Measurements from ENCODE around the gene RPTOR.

GRCh38 chr17:80952291-80952690, 407.7 kb downstream of the RPTOR start:
- TF ChIP-seq, protein P1, sequence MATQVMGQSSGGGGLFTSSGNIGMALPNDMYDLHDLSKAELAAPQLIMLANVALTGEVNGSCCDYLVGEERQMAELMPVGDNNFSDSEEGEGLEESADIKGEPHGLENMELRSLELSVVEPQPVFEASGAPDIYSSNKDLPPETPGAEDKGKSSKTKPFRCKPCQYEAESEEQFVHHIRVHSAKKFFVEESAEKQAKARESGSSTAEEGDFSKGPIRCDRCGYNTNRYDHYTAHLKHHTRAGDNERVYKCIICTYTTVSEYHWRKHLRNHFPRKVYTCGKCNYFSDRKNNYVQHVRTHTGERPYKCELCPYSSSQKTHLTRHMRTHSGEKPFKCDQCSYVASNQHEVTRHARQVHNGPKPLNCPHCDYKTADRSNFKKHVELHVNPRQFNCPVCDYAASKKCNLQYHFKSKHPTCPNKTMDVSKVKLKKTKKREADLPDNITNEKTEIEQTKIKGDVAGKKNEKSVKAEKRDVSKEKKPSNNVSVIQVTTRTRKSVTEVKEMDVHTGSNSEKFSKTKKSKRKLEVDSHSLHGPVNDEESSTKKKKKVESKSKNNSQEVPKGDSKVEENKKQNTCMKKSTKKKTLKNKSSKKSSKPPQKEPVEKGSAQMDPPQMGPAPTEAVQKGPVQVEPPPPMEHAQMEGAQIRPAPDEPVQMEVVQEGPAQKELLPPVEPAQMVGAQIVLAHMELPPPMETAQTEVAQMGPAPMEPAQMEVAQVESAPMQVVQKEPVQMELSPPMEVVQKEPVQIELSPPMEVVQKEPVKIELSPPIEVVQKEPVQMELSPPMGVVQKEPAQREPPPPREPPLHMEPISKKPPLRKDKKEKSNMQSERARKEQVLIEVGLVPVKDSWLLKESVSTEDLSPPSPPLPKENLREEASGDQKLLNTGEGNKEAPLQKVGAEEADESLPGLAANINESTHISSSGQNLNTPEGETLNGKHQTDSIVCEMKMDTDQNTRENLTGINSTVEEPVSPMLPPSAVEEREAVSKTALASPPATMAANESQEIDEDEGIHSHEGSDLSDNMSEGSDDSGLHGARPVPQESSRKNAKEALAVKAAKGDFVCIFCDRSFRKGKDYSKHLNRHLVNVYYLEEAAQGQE (IDR thresholded peaks at IDR 0.05; ENCODE audit: insufficient read depth in 1 of 2, low read depth in 2 of 2, low read length in 1 of 2): no peak
- TF ChIP-seq TCF7L2 (IDR thresholded peaks at IDR 0.05; ENCODE audit: low read depth, low read length): no peak
